ENCODE data around the gene IKZF1. TPM values are rescaled to one million over a fixed set of nuclear protein-coding genes. Genes with fewer than 3 reads are reported as not detected.

IKZF1 gene
- polyA plus RNA-seq, 2 of the 4 experiments (the other 2 are of a cell fraction), result not detected

GRCh38 chr7:50412973-50413372 lies 108.5 kb downstream of the IKZF1 start (continued):
- TF ChIP-seq CTCF (IDR thresholded peaks at IDR 0.05), result no peak
- no peak for TF ChIP-seq NFE2L2 (conservative IDR thresholded peaks at IDR 0.05; ENCODE audit: low read length)
- TF ChIP-seq NR3C1 (IDR thresholded peaks at IDR 0.05), result no peak
- TF ChIP-seq FOSB (CRISPR knock-in tag; IDR thresholded peaks at IDR 0.05), result no peak

- ChIA-PET CTCF (interaction anchor here (0.9 to 1.7 kb wide), 4 partner anchors 9 to 775 kb away, joined by 3 to 5 read pairs (median 3); no protein-coding TSS in a partner anchor), POLR2A (no interaction called here)
- Histone ChIP-seq H3K4me3 (no peak overlapping the region), H3K9me3 (no peaks in the 10 kb centered on the region), H3K27ac (no peak overlapping the region), H3K4me2 (no peak overlapping the region), H3K4me1 (no peaks in the 10 kb centered on the region)
- no peak for ATAC-seq
- FAIRE-seq, result no peak
- no peak for DNase-seq (ENCODE audit: low read depth in 1 of 2, low spot score in 1 of 2)
- WGBS (ENCODE audit: missing lambda C conversion rate), result 74% methylated on average over 7 of the region's 7 CpGs
- TF ChIP-seq CBX2 (IDR thresholded peaks at IDR 0.05; ENCODE audit: borderline replicate concordance, low read depth) (no peak), EHF (CRISPR knock-in tag; IDR thresholded peaks at IDR 0.05) (no peak), MAFK (IDR thresholded peaks at IDR 0.05; ENCODE audit: partially characterized antibody) (no peak), CTCF (IDR thresholded peaks at IDR 0.05) (no peak), SMC3 (IDR thresholded peaks at IDR 0.05) (no peak), POLR2AphosphoS2 (conservative IDR thresholded peaks at IDR 0.05; ENCODE audit: low read length) (no peak)
Observed at GRCh38 chr7:50413561-50413960, 109.0 kb downstream of the IKZF1 start.

GRCh38 chr7:50415844-50416364 lies 111.4 kb downstream of the IKZF1 start:
- Histone ChIP-seq H3K9me3 (no peaks in the 10 kb centered on the region), H3K27ac (no peak overlapping the region), H3K4me3 (no peak overlapping the region), H3K4me2 (no peak overlapping the region), H3K4me1 (no peaks in the 10 kb centered on the region)
- ATAC-seq (no peak), FAIRE-seq (no peak), DNase-seq (ENCODE audit: low read depth in 1 of 2, low spot score in 1 of 2) (no peak)
- CTCF ChIA-PET, result interaction anchor here (0.9 to 4.3 kb wide), 7 partner anchors 9 to 951 kb away, joined by 3 to 35 read pairs (median 4); partner anchors contain the start of gene ZPBP
- POLR2A ChIA-PET, result no interaction called here
- 62% methylated on average over 6 of the region's 6 CpGs for WGBS (ENCODE audit: missing lambda C conversion rate)
- TF ChIP-seq CBX2 (IDR thresholded peaks at IDR 0.05; ENCODE audit: borderline replicate concordance, low read depth) (no peak), BCL3 (IDR thresholded peaks at IDR 0.05) (no peak), HOXB5 (CRISPR knock-in tag; IDR thresholded peaks at IDR 0.05) (no peak), PHF8 (IDR thresholded peaks at IDR 0.05; ENCODE audit: borderline replicate concordance, low read depth) (no peak), RAD21 (conservative IDR thresholded peaks at IDR 0.05 in 1 of 2, IDR thresholded peaks at IDR 0.05 in 1 of 2) (no peak), TFCP2L1 (CRISPR knock-in tag; IDR thresholded peaks at IDR 0.05) (no peak)
- TF ChIP-seq, protein P1, sequence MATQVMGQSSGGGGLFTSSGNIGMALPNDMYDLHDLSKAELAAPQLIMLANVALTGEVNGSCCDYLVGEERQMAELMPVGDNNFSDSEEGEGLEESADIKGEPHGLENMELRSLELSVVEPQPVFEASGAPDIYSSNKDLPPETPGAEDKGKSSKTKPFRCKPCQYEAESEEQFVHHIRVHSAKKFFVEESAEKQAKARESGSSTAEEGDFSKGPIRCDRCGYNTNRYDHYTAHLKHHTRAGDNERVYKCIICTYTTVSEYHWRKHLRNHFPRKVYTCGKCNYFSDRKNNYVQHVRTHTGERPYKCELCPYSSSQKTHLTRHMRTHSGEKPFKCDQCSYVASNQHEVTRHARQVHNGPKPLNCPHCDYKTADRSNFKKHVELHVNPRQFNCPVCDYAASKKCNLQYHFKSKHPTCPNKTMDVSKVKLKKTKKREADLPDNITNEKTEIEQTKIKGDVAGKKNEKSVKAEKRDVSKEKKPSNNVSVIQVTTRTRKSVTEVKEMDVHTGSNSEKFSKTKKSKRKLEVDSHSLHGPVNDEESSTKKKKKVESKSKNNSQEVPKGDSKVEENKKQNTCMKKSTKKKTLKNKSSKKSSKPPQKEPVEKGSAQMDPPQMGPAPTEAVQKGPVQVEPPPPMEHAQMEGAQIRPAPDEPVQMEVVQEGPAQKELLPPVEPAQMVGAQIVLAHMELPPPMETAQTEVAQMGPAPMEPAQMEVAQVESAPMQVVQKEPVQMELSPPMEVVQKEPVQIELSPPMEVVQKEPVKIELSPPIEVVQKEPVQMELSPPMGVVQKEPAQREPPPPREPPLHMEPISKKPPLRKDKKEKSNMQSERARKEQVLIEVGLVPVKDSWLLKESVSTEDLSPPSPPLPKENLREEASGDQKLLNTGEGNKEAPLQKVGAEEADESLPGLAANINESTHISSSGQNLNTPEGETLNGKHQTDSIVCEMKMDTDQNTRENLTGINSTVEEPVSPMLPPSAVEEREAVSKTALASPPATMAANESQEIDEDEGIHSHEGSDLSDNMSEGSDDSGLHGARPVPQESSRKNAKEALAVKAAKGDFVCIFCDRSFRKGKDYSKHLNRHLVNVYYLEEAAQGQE (IDR thresholded peaks at IDR 0.05), result no peak
- TF ChIP-seq, protein P2, sequence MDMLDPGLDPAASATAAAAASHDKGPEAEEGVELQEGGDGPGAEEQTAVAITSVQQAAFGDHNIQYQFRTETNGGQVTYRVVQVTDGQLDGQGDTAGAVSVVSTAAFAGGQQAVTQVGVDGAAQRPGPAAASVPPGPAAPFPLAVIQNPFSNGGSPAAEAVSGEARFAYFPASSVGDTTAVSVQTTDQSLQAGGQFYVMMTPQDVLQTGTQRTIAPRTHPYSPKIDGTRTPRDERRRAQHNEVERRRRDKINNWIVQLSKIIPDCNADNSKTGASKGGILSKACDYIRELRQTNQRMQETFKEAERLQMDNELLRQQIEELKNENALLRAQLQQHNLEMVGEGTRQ (IDR thresholded peaks at IDR 0.05), result no peak
- TF ChIP-seq, protein P3, sequence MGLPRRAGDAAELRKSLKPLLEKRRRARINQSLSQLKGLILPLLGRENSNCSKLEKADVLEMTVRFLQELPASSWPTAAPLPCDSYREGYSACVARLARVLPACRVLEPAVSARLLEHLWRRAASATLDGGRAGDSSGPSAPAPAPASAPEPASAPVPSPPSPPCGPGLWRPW (IDR thresholded peaks at IDR 0.05), result no peak
